PFSK-1 (cell line): ENCODE measurements around the gene RIT1.

Experiments
- FOXP2 ChIP-seq: optimal IDR thresholded peaks from 2 replicates; pipeline ENCODE3; 2011; ENCODE audit warnings: borderline replicate concordance, control low read depth, inconsistent platforms; ENCODE audit not compliant: insufficient read depth; ENCODE audit errors: extremely low read length, extremely low read depth
- POLR2AphosphoS5 ChIP-seq: IDR thresholded peaks from 2 replicates; pipeline ENCODE4 v1.6.1; 2012; ENCODE audit warnings: low read depth, mild to moderate bottlenecking, control low read depth, low read length, moderate library complexity
- REST ChIP-seq, 2 experiments: IDR thresholded peaks; 2 replicates each; pipeline versions ENCODE4 v1.6.1 to v1.8.0; 2011 to 2012; ENCODE audit warnings: low read depth in 2 of 2, low read length in 2 of 2, control low read depth in 1 of 2, inconsistent platforms in 1 of 2, mild to moderate bottlenecking in 1 of 2, moderate library complexity in 1 of 2; ENCODE audit not compliant: insufficient read depth in 1 of 2
- SIN3A ChIP-seq: IDR thresholded peaks from 2 replicates; pipeline ENCODE4 v1.6.1; 2012; ENCODE audit warnings: mild to moderate bottlenecking, low read length, moderate library complexity, borderline replicate concordance; ENCODE audit not compliant: insufficient read depth
- TAF1 ChIP-seq: IDR thresholded peaks from 2 replicates; pipeline ENCODE4 v1.6.1; 2012; ENCODE audit warnings: low read length, control low read depth, borderline replicate concordance; ENCODE audit not compliant: insufficient read depth

GRCh38 chr1:155946633-155947219, 35.6 kb upstream of the RIT1 start:
- TF ChIP-seq TAF1 (no peak), SIN3A (no peak), REST (IDR thresholded peaks at IDR 0.05; ENCODE audit: insufficient read depth in 1 of 2, low read depth in 2 of 2, low read length in 2 of 2) (no peak), POLR2AphosphoS5 (no peak), FOXP2 (no peak)
